ENCODE measurements around the gene UGT1A3.

GRCh38 chr2:233747283-233747544, 18.4 kb downstream of the UGT1A3 start:
- no peak for TF ChIP-seq CTCF (optimal IDR thresholded peaks at IDR 0.05 in 1 of 3, IDR thresholded peaks at IDR 0.05 in 1 of 3, conservative IDR thresholded peaks at IDR 0.05 in 1 of 3; ENCODE audit: extremely low read depth in 1 of 3, insufficient read depth in 2 of 3, low read length in 3 of 3)
- no peak for TF ChIP-seq EZH2 (IDR thresholded peaks at IDR 0.05; ENCODE audit: low read length)
